Epithelial cell of prostate (primary cell): Measurements from ENCODE around the gene ERRFI1.
A peak's percentile ranks its signal among the peaks of the same experiment; 100 is the strongest.
"Not testable (repeated sequence)": the region's sequence is repeated elsewhere in the genome, so short reads cannot be mapped to it uniquely, and the experiment has no call there.

Experiments used
- DNase-seq: peaks from one replicate; pipeline ENCODE4 v3.0.0-alpha.2; 2011; ENCODE audit warnings: low read depth, low spot score
- H3K27ac ChIP-seq: fragments of 450-650 bp; 2 replicates; pipeline ENCODE4 v1.5.1; 2017; ENCODE audit warnings: mild to moderate bottlenecking

Gene ERRFI1

GRCh38 chr1:7983086-7983778, 42.9 kb downstream of the ERRFI1 start:
- H3K27ac ChIP-seq: no peak overlapping the region
- DNase-seq: no peak

GRCh38 chr1:7980984-7981383, 45.1 kb downstream of the ERRFI1 start:
- no peak for DNase-seq
- no peak overlapping the region for H3K27ac ChIP-seq

GRCh38 chr1:7975212-7975865, 50.8 kb downstream of the ERRFI1 start:
- DNase-seq: peak; percentile 22
- H3K27ac ChIP-seq: no peak overlapping the region

GRCh38 chr1:7973086-7973485, 53.0 kb downstream of the ERRFI1 start:
- no peak for DNase-seq
- H3K27ac ChIP-seq: no peak overlapping the region

- DNase-seq: no peak
Measured at GRCh38 chr1:7972285-7972684, 53.8 kb downstream of the ERRFI1 start.

GRCh38 chr1:7971024-7971423, 55.1 kb downstream of the ERRFI1 start:
- no peak for DNase-seq
- no peak overlapping the region for H3K27ac ChIP-seq

More at GRCh38 chr1:7972285-7972684, 53.8 kb downstream of the ERRFI1 start:
- no peak overlapping the region for H3K27ac ChIP-seq

GRCh38 chr1:7970246-7970645, 55.9 kb downstream of the ERRFI1 start:
- H3K27ac ChIP-seq: no peak overlapping the region
- no peak for DNase-seq

- no peak for DNase-seq
- H3K27ac ChIP-seq: no peak overlapping the region
Measured at GRCh38 chr1:7967651-7968050, 58.5 kb downstream of the ERRFI1 start.

- no peak for DNase-seq
- H3K27ac ChIP-seq: no peak overlapping the region
Measured at GRCh38 chr1:7967196-7967595, 58.9 kb downstream of the ERRFI1 start.

GRCh38 chr1:7964476-7964875, 61.6 kb downstream of the ERRFI1 start:
- H3K27ac ChIP-seq: no peak overlapping the region
- no peak for DNase-seq

- DNase-seq, H3K27ac ChIP-seq: not testable (repeated sequence)
Measured at GRCh38 chr1:7963841-7964240, 62.3 kb downstream of the ERRFI1 start.

GRCh38 chr1:7963378-7963730, 62.8 kb downstream of the ERRFI1 start:
- DNase-seq, H3K27ac ChIP-seq: not testable (repeated sequence)

GRCh38 chr1:7962636-7963377, 63.3 kb downstream of the ERRFI1 start:
- no peak for DNase-seq
- H3K27ac ChIP-seq: no peak overlapping the region

GRCh38 chr1:7962014-7962335, 64.1 kb downstream of the ERRFI1 start:
- peak overlapping the region; percentile 75 for H3K27ac ChIP-seq
- no peak for DNase-seq
